GM10847 (cell line): ENCODE results near the gene AHDC1.
A peak's percentile ranks its signal among the peaks of the same experiment; 100 is the strongest.

ENCODE experiments used
- POLR2A ChIP-seq: IDR thresholded peaks from 2 replicates; pipeline ENCODE4 v1.6.1; 2011; ENCODE audit not compliant: insufficient read length; ENCODE audit errors: extremely low read depth

Gene AHDC1

GRCh38 chr1:27504588-27505419, 99.1 kb downstream of the AHDC1 start:
- no peak for TF ChIP-seq POLR2A

- no peak for TF ChIP-seq POLR2A
Measured at GRCh38 chr1:27503844-27504587, 99.9 kb downstream of the AHDC1 start.

DNA sequence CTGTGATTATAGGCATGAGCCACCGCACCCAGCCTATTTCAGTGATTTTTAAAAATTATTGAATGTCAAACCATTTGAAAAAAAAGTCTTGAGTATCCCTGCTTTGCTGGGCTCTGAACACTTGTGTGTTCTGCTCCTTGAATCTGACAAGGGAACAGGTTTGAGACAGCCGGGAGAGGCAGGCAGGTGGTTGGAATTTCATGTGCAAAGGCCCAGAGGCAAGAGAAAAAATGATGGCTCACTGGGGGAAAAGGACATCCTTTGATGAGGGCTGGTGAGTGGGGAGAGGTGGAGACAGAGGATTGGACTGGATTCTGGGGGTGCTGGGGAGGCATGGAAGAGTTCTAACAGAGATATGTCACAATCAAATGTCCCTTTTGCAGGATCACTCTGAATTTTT, 100.9 kb downstream of the AHDC1 start:
- no peak for TF ChIP-seq POLR2A

- TF ChIP-seq POLR2A, result no peak
Measured at GRCh38 chr1:27499142-27499541, 104.8 kb downstream of the AHDC1 start.

- TF ChIP-seq POLR2A, result no peak
Measured at GRCh38 chr1:27496604-27497155, 107.3 kb downstream of the AHDC1 start.

GRCh38 chr1:27492796-27493195, 111.1 kb downstream of the AHDC1 start:
- no peak for TF ChIP-seq POLR2A

DNA sequence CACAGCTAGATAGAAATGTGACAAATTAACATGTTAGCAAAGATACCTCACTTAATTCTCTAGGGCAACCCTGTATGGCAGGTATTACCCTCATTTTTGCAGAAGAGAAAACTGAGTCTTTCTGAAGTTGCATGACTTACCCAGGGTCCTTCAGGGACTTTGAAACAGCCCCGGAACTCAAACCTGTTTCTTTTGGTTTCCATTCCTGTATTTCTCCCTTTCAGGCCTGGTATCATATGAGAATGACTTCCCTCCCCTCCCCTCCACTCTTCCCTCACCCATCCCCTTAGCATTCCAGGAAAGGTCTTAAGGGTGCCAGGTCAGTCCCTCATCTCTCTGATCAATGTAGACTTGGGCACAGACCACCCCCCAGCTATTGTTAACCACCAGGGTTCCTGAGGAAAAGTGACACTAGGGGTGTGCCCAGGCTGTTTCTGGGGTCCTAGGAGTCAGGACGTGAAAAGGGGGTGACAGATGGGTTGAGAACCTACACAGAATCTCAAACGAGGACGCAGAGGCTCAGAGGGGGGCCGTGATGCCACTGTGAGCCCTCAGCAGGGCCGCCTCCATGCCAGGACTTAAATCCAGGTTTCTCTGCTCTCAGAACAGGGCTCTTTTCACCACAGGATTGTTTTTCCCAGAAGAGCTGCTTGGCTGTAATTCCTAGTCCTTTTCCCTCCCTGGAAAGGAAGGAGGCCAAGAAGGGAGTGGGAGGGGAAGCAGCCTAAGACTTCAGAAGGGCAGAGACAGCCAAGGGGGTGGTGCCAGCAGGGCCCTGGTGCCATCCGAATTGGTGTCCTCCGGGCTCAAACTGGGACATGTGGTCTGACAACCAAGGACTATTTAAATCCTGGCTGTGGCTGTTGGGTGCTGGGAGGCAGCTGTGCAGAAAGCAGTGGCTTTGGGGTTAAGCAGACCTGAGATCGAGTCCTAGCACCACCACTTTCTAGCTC, 111.9 kb downstream of the AHDC1 start:
- no peak for TF ChIP-seq POLR2A

- TF ChIP-seq POLR2A, result peak; percentile 89
Measured at GRCh38 chr1:27489973-27490741, 113.8 kb downstream of the AHDC1 start, which contains the start of gene WASF2. Gene WASF2, minus strand, starts transcription at chr1:27490167. Its CDS starts 61,277 bp downstream, at chr1:27428890.

GRCh38 chr1:27489501-27489972, 114.4 kb downstream of the AHDC1 start:
- no peak for TF ChIP-seq POLR2A

DNA sequence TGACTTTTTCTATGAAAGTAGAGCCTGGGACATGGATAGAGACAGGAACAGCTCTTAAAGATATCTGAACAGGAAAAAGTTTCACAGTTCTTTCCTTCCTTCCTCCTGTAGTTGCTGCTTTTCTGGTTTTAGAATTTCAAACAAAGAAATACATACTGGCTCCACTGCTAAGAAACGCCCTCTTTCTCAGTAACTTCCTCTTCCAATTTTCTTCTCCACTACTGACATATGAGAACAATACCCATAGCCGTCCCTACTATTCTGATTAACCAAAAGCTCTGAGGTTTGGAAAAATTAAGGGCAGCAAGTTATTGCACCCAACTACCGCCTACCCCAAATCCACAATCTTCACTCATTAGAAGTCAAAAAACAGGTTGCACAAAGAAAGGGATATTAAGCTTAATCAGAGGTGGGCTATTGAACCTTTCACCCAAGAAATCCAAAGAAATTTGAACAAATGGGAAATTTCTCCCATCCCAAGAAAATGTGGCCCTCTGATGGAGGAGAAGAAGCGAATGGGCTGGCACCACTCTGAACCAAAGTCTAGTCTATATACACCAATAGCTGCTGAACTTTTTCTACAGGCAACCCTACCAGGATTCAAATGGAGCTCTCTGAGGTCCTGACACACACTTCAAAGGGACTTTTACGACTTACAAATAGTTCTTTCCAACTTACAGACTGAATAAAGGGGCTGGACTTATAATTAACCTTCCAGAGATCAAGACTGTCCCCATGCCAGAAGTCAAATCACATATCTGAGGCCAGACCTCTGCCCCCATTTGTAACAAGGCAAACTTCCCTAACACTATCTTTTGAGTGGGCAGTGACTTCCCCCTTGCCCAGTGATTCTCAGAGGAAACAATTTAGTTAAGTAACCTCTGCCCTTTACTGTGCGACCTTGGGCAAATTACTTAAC, 115.7 kb downstream of the AHDC1 start:
- TF ChIP-seq POLR2A, result no peak

DNA sequence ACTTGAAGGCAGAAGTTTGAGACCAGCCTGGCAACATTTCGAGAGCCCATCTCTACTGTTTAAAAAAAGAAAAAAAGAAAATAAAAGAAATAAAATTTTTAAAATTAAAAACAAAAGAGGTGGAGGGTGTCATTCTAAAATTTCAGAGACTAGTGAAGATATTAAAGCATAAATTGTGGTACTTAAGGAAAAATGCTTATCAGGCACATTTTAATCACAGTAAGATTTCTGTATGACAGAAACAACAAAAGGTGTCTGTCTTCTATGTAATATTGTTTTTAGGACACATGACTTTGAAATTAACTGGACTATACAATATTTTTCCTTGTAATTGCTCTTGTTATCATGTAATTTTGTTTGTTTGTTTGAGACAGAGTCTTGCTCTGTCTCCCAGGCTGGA, 118.6 kb downstream of the AHDC1 start:
- no peak for TF ChIP-seq POLR2A
